ENCODE measurements around the gene AZIN2. TPM values are rescaled to one million over a fixed set of nuclear protein-coding genes. Genes with fewer than 3 reads are reported as not detected.
"Not testable (repeated sequence)": the region's sequence is repeated elsewhere in the genome, so short reads cannot be mapped to it uniquely, and the experiment has no call there.

The AZIN2 gene
- total and polyA plus RNA-seq, 9 of the 15 experiments (the other 6 are each of a cell fraction or from before 2014, with no cell fraction given) = 0.06 to 0.91 (median 0.42) TPM; not detected in 2

- peak; percentile 74 for TF ChIP-seq MGA (IDR thresholded peaks at IDR 0.05)
- TF ChIP-seq PTRF (tag; IDR thresholded peaks at IDR 0.05) = no peak
- peak in 1 of 2 experiments; percentile 72 for TF ChIP-seq E2F6 (IDR thresholded peaks at IDR 0.05; ENCODE audit: borderline replicate concordance in 1 of 2, extremely low read depth in 1 of 2, insufficient read depth in 1 of 2, insufficient read length in 1 of 2, low read depth in 1 of 2, low read length in 1 of 2, poor library complexity in 1 of 2, severe bottlenecking in 1 of 2)
- TF ChIP-seq SAFB2 (IDR thresholded peaks at IDR 0.05; ENCODE audit: borderline replicate concordance, low read depth, low read length, severe bottlenecking) = no peak
Observed at GRCh38 chr1:33099290-33100118, 18.6 kb downstream of the AZIN2 start (continued).

GRCh38 chr1:33100119-33100415, 19.1 kb downstream of the AZIN2 start:
- H3K9me3 ChIP-seq (replicated peaks; ENCODE audit: control insufficient read depth, insufficient read depth, low read depth, low read length); ATAC-seq; in situ Hi-C loops (cut with MboI); H4K20me1 ChIP-seq (replicated peaks; ENCODE audit: control insufficient read depth, insufficient read depth, low read length); H3K79me2 ChIP-seq (ENCODE audit: control insufficient read depth, insufficient read depth, low read length); BruUV-seq (replicated peaks); H2AFZ ChIP-seq (ENCODE audit: low read depth, low read length); H3K36me3 ChIP-seq (ENCODE audit: control insufficient read depth, insufficient read depth, low read length); H3K4me3 ChIP-seq; H3K27ac ChIP-seq (ENCODE audit: extremely low read depth, low read depth, low read length); H3K4me1 ChIP-seq (replicated peaks in 1 of 2; ENCODE audit: control insufficient read depth in 2 of 2, insufficient read depth in 2 of 2, low read length in 2 of 2); H3K4me2 ChIP-seq (ENCODE audit: insufficient read depth, low read length); POLR2A ChIA-PET; DNase-seq (ENCODE audit: extremely low read depth in 1 of 4, low spot score in 3 of 4); H3K9me1 ChIP-seq (ENCODE audit: control insufficient read depth, insufficient read depth, low read length); H3K9ac ChIP-seq (ENCODE audit: insufficient read depth in 1 of 2, low read depth in 2 of 2, low read length in 2 of 2); CTCF ChIA-PET (ENCODE audit: low intra/inter-chr PET ratio); intact Hi-C loops (cut with micrococcal nuclease); FAIRE-seq: not testable (repeated sequence)
- H3K27me3 ChIP-seq (ENCODE audit: control insufficient read depth in 2 of 2, insufficient read depth in 2 of 2, low read length in 2 of 2) = peaks cover 8 to 15% of the 10 kb centered on the region in 2 experiments; a peak in 4 of 5 replicates
- 33% methylated on average over 4 of the region's 4 CpGs for WGBS (ENCODE audit: insufficient coverage, low coverage, missing lambda C conversion rate)

All from K562 (cell line).